Thyroid gland (tissue), 4 donors: Measurements from ENCODE around the gene RAB13.
"Not testable (repeated sequence)": the region's sequence is repeated elsewhere in the genome, so short reads cannot be mapped to it uniquely, and the experiment has no call there.

Source experiments
- CTCF ChIP-seq, 6 experiments: fragments of 200-600 bp in 3 of 6; fragments of 450-650 bp in 3 of 6; sonication (generic) in 3 of 6; IDR thresholded peaks; one replicate each; pipeline ENCODE4 v1.5.1; 2016 to 2019; ENCODE audit warnings: antibody characterized with exemption in 6 of 6, mild to moderate bottlenecking in 2 of 6, inconsistent platforms in 1 of 6, moderate library complexity in 1 of 6
- POLR2A ChIP-seq, 2 donors: fragments of 450-650 bp; IDR thresholded peaks; one replicate each; pipeline ENCODE4 v1.6.1; 2017; ENCODE audit warnings: antibody characterized with exemption in 2 of 2, mild to moderate bottlenecking in 2 of 2, moderate library complexity in 1 of 2

GRCh38 chr1:153996882-153997281 is 10.7 kb upstream of the RAB13 start:
- TF ChIP-seq CTCF, POLR2A (IDR thresholded peaks at IDR 0.05): not testable (repeated sequence)
